ENCODE measurements around the gene ACTN4.

The ACTN4 gene

GRCh38 chr19:38662537-38663155 lies 15.2 kb downstream of the ACTN4 start:
- H3K9me3 Mint-ChIP-seq, result no peaks in the 10 kb centered on the region
- DNase-seq (no peak), ATAC-seq (replicated peaks) (no peak)
- peaks cover 35 to 74% of the 10 kb centered on the region in 2 donors for H3K4me1 Mint-ChIP-seq
- H3K36me3 Mint-ChIP-seq, result peaks cover 6 to 27% of the 10 kb centered on the region in 2 donors
- no peaks in the 10 kb centered on the region for H3K27me3 Mint-ChIP-seq
- H3K4me3 Mint-ChIP-seq, result no peak overlapping the region
- no peak overlapping the region for H3K27ac Mint-ChIP-seq

GRCh38 chr19:38663156-38663651 lies 15.8 kb downstream of the ACTN4 start:
- H3K36me3 Mint-ChIP-seq, result peaks cover 9 to 30% of the 10 kb centered on the region in 2 donors
- H3K4me1 Mint-ChIP-seq, result peaks cover 39 to 74% of the 10 kb centered on the region in 2 donors
- DNase-seq (no peak), ATAC-seq (replicated peaks) (no peak)
- H3K4me3 Mint-ChIP-seq, result no peak overlapping the region
- no peaks in the 10 kb centered on the region for H3K27me3 Mint-ChIP-seq
- no peak overlapping the region for H3K27ac Mint-ChIP-seq
- H3K9me3 Mint-ChIP-seq, result no peaks in the 10 kb centered on the region

GRCh38 chr19:38663957-38664502 lies 16.6 kb downstream of the ACTN4 start:
- ATAC-seq (replicated peaks) (peak in 1 of 2 donors; percentile 10), DNase-seq (no peak)
- peaks cover 42 to 79% of the 10 kb centered on the region in 2 donors for H3K4me1 Mint-ChIP-seq

GRCh38 chr19:38664503-38665211 lies 17.2 kb downstream of the ACTN4 start:
- H3K27ac Mint-ChIP-seq, result peak overlapping the region; percentile 67
- peaks cover 49 to 85% of the 10 kb centered on the region in 2 donors for H3K4me1 Mint-ChIP-seq
- H3K27me3 Mint-ChIP-seq, result no peaks in the 10 kb centered on the region
- DNase-seq (no peak), ATAC-seq (replicated peaks) (peak; percentile 53 to 56)
- H3K36me3 Mint-ChIP-seq, result peaks cover 19 to 44% of the 10 kb centered on the region in 2 donors
- peak overlapping the region; percentile 39 to 40 for H3K4me3 Mint-ChIP-seq
- no peaks in the 10 kb centered on the region for H3K9me3 Mint-ChIP-seq

More at GRCh38 chr19:38663957-38664502, 16.6 kb downstream of the ACTN4 start:
- no peaks in the 10 kb centered on the region for H3K9me3 Mint-ChIP-seq
- H3K36me3 Mint-ChIP-seq, result peaks cover 15 to 38% of the 10 kb centered on the region in 2 donors
- H3K27ac Mint-ChIP-seq, result peak overlapping the region; percentile 67
- H3K4me3 Mint-ChIP-seq, result peak overlapping the region in 1 of 2 donors; percentile 39
- H3K27me3 Mint-ChIP-seq, result no peaks in the 10 kb centered on the region

- H3K27ac Mint-ChIP-seq, result peak overlapping the region; percentile 14
Measured at GRCh38 chr19:38665219-38665931, 17.9 kb downstream of the ACTN4 start.

GRCh38 chr19:38665950-38666662 lies 18.7 kb downstream of the ACTN4 start:
- Mint-ChIP-seq H3K4me1 (peaks cover 56 to 92% of the 10 kb centered on the region in 2 donors), H3K27ac (peak overlapping the region; percentile 66), H3K4me3 (no peak overlapping the region), H3K27me3 (no peaks in the 10 kb centered on the region), H3K9me3 (no peaks in the 10 kb centered on the region), H3K36me3 (peaks cover 22 to 44% of the 10 kb centered on the region in 2 donors)
- DNase-seq (no peak), ATAC-seq (replicated peaks) (no peak)

More at GRCh38 chr19:38665219-38665931, 17.9 kb downstream of the ACTN4 start:
- no peaks in the 10 kb centered on the region for H3K9me3 Mint-ChIP-seq
- no peaks in the 10 kb centered on the region for H3K27me3 Mint-ChIP-seq
- no peak overlapping the region for H3K4me3 Mint-ChIP-seq
- DNase-seq (no peak), ATAC-seq (replicated peaks) (no peak)
- H3K4me1 Mint-ChIP-seq, result peaks cover 56 to 92% of the 10 kb centered on the region in 2 donors
- peaks cover 22 to 51% of the 10 kb centered on the region in 2 donors for H3K36me3 Mint-ChIP-seq

GRCh38 chr19:38666663-38667511 lies 19.4 kb downstream of the ACTN4 start:
- Mint-ChIP-seq H3K36me3 (peaks cover 22 to 43% of the 10 kb centered on the region in 2 donors), H3K27ac (peak overlapping the region; percentile 92), H3K4me1 (peaks cover 55 to 88% of the 10 kb centered on the region in 2 donors), H3K4me3 (peak overlapping the region; percentile 65 to 78), H3K27me3 (no peaks in the 10 kb centered on the region), H3K9me3 (no peaks in the 10 kb centered on the region)
- DNase-seq, result no peak
- ATAC-seq (replicated peaks), result peak; percentile 64 to 72

GRCh38 chr19:38667661-38668171 lies 20.3 kb downstream of the ACTN4 start:
- H3K4me1 Mint-ChIP-seq, result peaks cover 55 to 83% of the 10 kb centered on the region in 2 donors
- peak overlapping the region; percentile 92 for H3K27ac Mint-ChIP-seq
- no peaks in the 10 kb centered on the region for H3K27me3 Mint-ChIP-seq
- peaks cover 22 to 43% of the 10 kb centered on the region in 2 donors for H3K36me3 Mint-ChIP-seq
- H3K9me3 Mint-ChIP-seq, result no peaks in the 10 kb centered on the region
- peak; percentile 77 to 79 for ATAC-seq (replicated peaks)
- peak overlapping the region; percentile 36 to 55 for H3K4me3 Mint-ChIP-seq
- no peak for DNase-seq

- no peaks in the 10 kb centered on the region for H3K27me3 Mint-ChIP-seq
- peak overlapping the region; percentile 81 for H3K27ac Mint-ChIP-seq
- H3K4me3 Mint-ChIP-seq, result peak overlapping the region in 1 of 2 donors; percentile 33
- peaks cover 22 to 41% of the 10 kb centered on the region in 2 donors for H3K36me3 Mint-ChIP-seq
- H3K4me1 Mint-ChIP-seq, result peaks cover 53 to 74% of the 10 kb centered on the region in 2 donors
- no peaks in the 10 kb centered on the region for H3K9me3 Mint-ChIP-seq
- DNase-seq (no peak), ATAC-seq (replicated peaks) (no peak)
Measured at GRCh38 chr19:38669552-38669951, 22.1 kb downstream of the ACTN4 start.

GRCh38 chr19:38670921-38671398 lies 23.5 kb downstream of the ACTN4 start:
- Mint-ChIP-seq H3K27me3 (no peaks in the 10 kb centered on the region), H3K4me1 (peaks cover 59 to 74% of the 10 kb centered on the region in 2 donors), H3K9me3 (no peaks in the 10 kb centered on the region), H3K27ac (no peak overlapping the region), H3K4me3 (no peak overlapping the region), H3K36me3 (peaks cover 32 to 46% of the 10 kb centered on the region in 2 donors)
- DNase-seq, result no peak
- ATAC-seq (replicated peaks), result no peak

GRCh38 chr19:38671654-38672053 lies 24.2 kb downstream of the ACTN4 start:
- H3K4me1 Mint-ChIP-seq, result peaks cover 60 to 74% of the 10 kb centered on the region in 2 donors
- DNase-seq (no peak), ATAC-seq (replicated peaks) (no peak)
- peaks cover 32 to 43% of the 10 kb centered on the region in 2 donors for H3K36me3 Mint-ChIP-seq
- no peaks in the 10 kb centered on the region for H3K9me3 Mint-ChIP-seq
- H3K4me3 Mint-ChIP-seq, result no peak overlapping the region
- no peak overlapping the region for H3K27ac Mint-ChIP-seq
- no peaks in the 10 kb centered on the region for H3K27me3 Mint-ChIP-seq

- H3K4me1 Mint-ChIP-seq, result peaks cover 63 to 74% of the 10 kb centered on the region in 2 donors
- no peaks in the 10 kb centered on the region for H3K9me3 Mint-ChIP-seq
- DNase-seq (no peak), ATAC-seq (replicated peaks) (no peak)
- H3K27ac Mint-ChIP-seq, result no peak overlapping the region
- H3K4me3 Mint-ChIP-seq, result no peak overlapping the region
- H3K27me3 Mint-ChIP-seq, result no peaks in the 10 kb centered on the region
- peaks cover 39 to 49% of the 10 kb centered on the region in 2 donors for H3K36me3 Mint-ChIP-seq
Measured at GRCh38 chr19:38673030-38673429, 25.6 kb downstream of the ACTN4 start.
